Hepatocyte (in vitro differentiated cells): ENCODE results near the gene KIRREL2. TPM values are rescaled to one million over a fixed set of nuclear protein-coding genes. Genes with fewer than 3 reads are reported as not detected.
"Not testable (repeated sequence)": the region's sequence is repeated elsewhere in the genome, so short reads cannot be mapped to it uniquely, and the experiment has no call there.

Experiments
- DNase-seq: peaks from one replicate; pipeline ENCODE4 v3.0.0-alpha.2; 2016; ENCODE audit warnings: low spot score
- H2AFZ ChIP-seq: fragments of 200-600 bp; sonication (generic); 2 replicates; pipeline ENCODE4 v1.6.0; 2016; ENCODE audit warnings: antibody characterized with exemption, mild to moderate bottlenecking
- H3K27ac ChIP-seq: fragments of 200-600 bp; sonication (generic); 2 replicates; pipeline ENCODE4 v1.5.1; 2016; ENCODE audit warnings: mild to moderate bottlenecking
- H3K27me3 ChIP-seq: fragments of 200-600 bp; sonication (generic); 2 replicates; pipeline ENCODE4 v1.6.1; 2016
- H3K36me3 ChIP-seq: fragments of 200-600 bp; sonication (generic); replicated peaks from 2 replicates; pipeline ENCODE4 v1.5.1; 2016; ENCODE audit warnings: low read depth; ENCODE audit not compliant: insufficient read depth
- H3K4me1 ChIP-seq: fragments of 200-600 bp; sonication (generic); 2 replicates; pipeline ENCODE4 v1.5.1; 2016; ENCODE audit warnings: mild to moderate bottlenecking, moderate library complexity; ENCODE audit not compliant: insufficient read depth
- H3K4me2 ChIP-seq: fragments of 200-600 bp; sonication (generic); 2 replicates; pipeline ENCODE4 v1.6.0; 2016
- H3K4me3 ChIP-seq: fragments of 200-600 bp; sonication (generic); 2 replicates; pipeline ENCODE4 v1.5.1; 2016; ENCODE audit warnings: mild to moderate bottlenecking
- H3K79me2 ChIP-seq: fragments of 200-600 bp; sonication (generic); 2 replicates; pipeline ENCODE4 v1.6.0; 2017; ENCODE audit warnings: mild to moderate bottlenecking
- H3K9me2 ChIP-seq: fragments of 200-600 bp; sonication (generic); replicated peaks from 2 replicates; pipeline ENCODE4 v1.6.0; 2017; ENCODE audit warnings: mild to moderate bottlenecking; ENCODE audit not compliant: insufficient read depth
- H3K9me3 ChIP-seq: fragments of 200-600 bp; sonication (generic); 2 replicates; pipeline ENCODE4 v1.5.1; 2016; ENCODE audit warnings: low read depth, mild to moderate bottlenecking
- H4K20me1 ChIP-seq: fragments of 200-600 bp; sonication (generic); 2 replicates; pipeline ENCODE4 v1.6.0; 2016; ENCODE audit warnings: mild to moderate bottlenecking; ENCODE audit not compliant: insufficient read depth, poor library complexity, severe bottlenecking
- CTCF ChIP-seq: fragments of 200-600 bp; sonication (generic); IDR thresholded peaks from 2 replicates; pipeline ENCODE4 v1.5.1; 2016; ENCODE audit warnings: antibody characterized with exemption, mild to moderate bottlenecking; ENCODE audit not compliant: poor library complexity
- EZH2 ChIP-seq: fragments of 200-600 bp; sonication (generic); IDR thresholded peaks from 2 replicates; pipeline ENCODE4 v1.6.1; 2016; ENCODE audit warnings: antibody characterized with exemption, mild to moderate bottlenecking, borderline replicate concordance
- EZH2phosphoT487 ChIP-seq: fragments of 200-600 bp; sonication (generic); IDR thresholded peaks from one replicate; pipeline ENCODE4 v1.6.1; 2018; ENCODE audit warnings: antibody characterized with exemption, mild to moderate bottlenecking, low read depth, moderate library complexity; ENCODE audit not compliant: unreplicated experiment, severe bottlenecking
- WGBS: methylation state at CpG from one replicate; pipeline ENCODE4 v1.1.6; 2016; ENCODE audit warnings: low lambda C conversion rate; ENCODE audit errors: missing lambda C conversion rate; 5-methylcytosine and 5-hydroxymethylcytosine counted together
- polyA plus RNA-seq: library from polyadenylated mRNA; unstranded; fragments of >200 nt; fragmentation: Nextera tagmentation; extraction: Ambion mirVana; gene quantifications from 2 replicates; pipeline ENCODE4 v1.2.1, GENCODE V29; 2016
- total RNA-seq: library from RNA; depleted of rRNA; stranded (reverse); fragments of >200 nt; gene quantifications from 2 replicates; pipeline ENCODE4 v1.2.3, GENCODE V29; 2014

Gene KIRREL2
- total and polyA plus RNA-seq, 2 experiments from 2014 or later, result 1.4 to 2.3 TPM

DNA sequence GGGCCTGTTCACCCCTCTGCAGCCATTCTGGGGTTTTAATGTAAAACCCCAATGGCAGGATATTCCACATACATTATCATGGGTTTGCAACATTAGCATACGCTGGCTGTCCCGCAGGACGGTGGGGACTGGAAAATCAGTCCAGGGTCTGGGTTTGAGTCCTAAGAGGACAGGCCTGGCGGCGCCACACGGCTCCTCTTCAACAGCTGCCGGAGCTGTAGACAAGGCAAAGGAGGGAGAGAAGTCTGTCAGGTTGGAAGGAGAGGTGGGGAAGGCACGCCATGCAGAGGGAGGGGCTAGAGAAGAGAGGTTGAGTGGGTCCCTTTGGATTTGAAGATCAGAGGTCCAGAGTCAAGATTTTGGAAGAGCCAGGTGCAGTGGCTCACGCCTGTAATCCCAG, 31.7 kb downstream of the KIRREL2 start:
- 97% methylated on average over 9 of the region's 9 CpGs for WGBS
- no peaks in the 10 kb centered on the region for H3K36me3 ChIP-seq
- no peak overlapping the region for H3K27ac ChIP-seq
- no peak overlapping the region for H2AFZ ChIP-seq
- TF ChIP-seq EZH2 (no peak), CTCF (no peak), EZH2phosphoT487 (no peak)
- no peak overlapping the region for H3K4me2 ChIP-seq
- H4K20me1 ChIP-seq, result no peaks in the 10 kb centered on the region
- H3K4me3 ChIP-seq, result no peak overlapping the region
- H3K4me1 ChIP-seq, result no peaks in the 10 kb centered on the region
- H3K9me2 ChIP-seq, result no peaks in the 10 kb centered on the region
- H3K79me2 ChIP-seq, result no peaks in the 10 kb centered on the region
- DNase-seq, result no peak
- no peaks in the 10 kb centered on the region for H3K9me3 ChIP-seq
- no peaks in the 10 kb centered on the region for H3K27me3 ChIP-seq

- H3K79me2 ChIP-seq, result no peaks in the 10 kb centered on the region
- H3K27ac ChIP-seq, result no peak overlapping the region
- H3K4me2 ChIP-seq, result no peak overlapping the region
- no peaks in the 10 kb centered on the region for H3K4me1 ChIP-seq
- TF ChIP-seq EZH2, result no peak
- TF ChIP-seq EZH2phosphoT487, result no peak
- no peak for TF ChIP-seq CTCF
- no peak overlapping the region for H3K4me3 ChIP-seq
- H3K27me3 ChIP-seq, result no peaks in the 10 kb centered on the region
- no peaks in the 10 kb centered on the region for H3K9me3 ChIP-seq
- H3K9me2 ChIP-seq, result no peaks in the 10 kb centered on the region
- H2AFZ ChIP-seq, result no peak overlapping the region
- no peaks in the 10 kb centered on the region for H3K36me3 ChIP-seq
- no peak for DNase-seq
- WGBS, result 94% methylated on average over 18 of the region's 18 CpGs
- H4K20me1 ChIP-seq, result no peaks in the 10 kb centered on the region
Measured at GRCh38 chr19:35889370-35890112, 32.8 kb downstream of the KIRREL2 start.

- no peaks in the 10 kb centered on the region for H3K79me2 ChIP-seq
- no peaks in the 10 kb centered on the region for H4K20me1 ChIP-seq
- H3K36me3 ChIP-seq, result no peaks in the 10 kb centered on the region
- H3K27me3 ChIP-seq, result no peaks in the 10 kb centered on the region
- TF ChIP-seq EZH2phosphoT487 (no peak), EZH2 (no peak)
- no peak overlapping the region for H3K27ac ChIP-seq
- DNase-seq, result no peak
- no peak overlapping the region for H2AFZ ChIP-seq
- WGBS, result 94% methylated on average over 11 of the region's 13 CpGs
- no peaks in the 10 kb centered on the region for H3K9me2 ChIP-seq
- H3K9me3 ChIP-seq, result no peaks in the 10 kb centered on the region
- no peak overlapping the region for H3K4me2 ChIP-seq
- H3K4me1 ChIP-seq, result no peaks in the 10 kb centered on the region
- H3K4me3 ChIP-seq, result no peak overlapping the region
Measured at GRCh38 chr19:35890113-35890650, 33.5 kb downstream of the KIRREL2 start.

GRCh38 chr19:35891819-35892218, 35.1 kb downstream of the KIRREL2 start:
- H2AFZ ChIP-seq, H3K79me2 ChIP-seq, DNase-seq, H3K4me3 ChIP-seq, H4K20me1 ChIP-seq, H3K36me3 ChIP-seq, H3K27ac ChIP-seq, H3K9me2 ChIP-seq, H3K4me2 ChIP-seq, H3K27me3 ChIP-seq, H3K4me1 ChIP-seq, H3K9me3 ChIP-seq: not testable (repeated sequence)
- WGBS, result 95% methylated on average over 3 of the region's 3 CpGs
